ENCODE data around the gene TSPYL2.

Gene TSPYL2

GRCh38 chrX:53128097-53128749, 46.1 kb downstream of the TSPYL2 start:
- H3K4me3 Mint-ChIP-seq = no peak overlapping the region
- peaks cover 10% of the 10 kb centered on the region for H3K4me1 Mint-ChIP-seq (ENCODE audit: low read depth)
- no peak overlapping the region for H3K27ac Mint-ChIP-seq
- H3K27me3 Mint-ChIP-seq = no peaks in the 10 kb centered on the region
- peaks cover 15% of the 10 kb centered on the region for H3K36me3 Mint-ChIP-seq (ENCODE audit: low read depth)
- H3K9me3 Mint-ChIP-seq = no peaks in the 10 kb centered on the region

DNA sequence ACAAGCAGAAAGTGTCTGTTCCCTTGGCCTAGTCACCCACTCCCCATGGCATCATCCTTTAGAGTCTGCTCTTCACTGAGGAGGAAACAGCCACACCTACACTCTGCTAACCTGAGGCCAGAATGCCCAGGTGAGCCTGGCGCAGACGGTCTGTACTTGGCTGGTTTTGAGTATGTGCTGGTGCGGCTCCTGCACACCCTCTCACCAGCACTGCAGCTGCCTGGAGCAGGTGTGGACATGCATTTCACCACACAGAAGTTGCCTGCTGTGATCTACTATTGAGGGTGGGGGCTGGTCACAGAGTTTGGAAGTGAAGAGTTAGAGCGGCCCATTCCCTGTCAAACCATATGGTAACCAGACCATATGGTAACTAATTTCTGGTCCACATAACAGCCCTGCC, 51.2 kb downstream of the TSPYL2 start:
- Mint-ChIP-seq H3K4me3 (no peak overlapping the region), H3K27ac (no peak overlapping the region), H3K9me3 (no peaks in the 10 kb centered on the region), H3K27me3 (no peaks in the 10 kb centered on the region), H3K4me1 (ENCODE audit: low read depth) (no peaks in the 10 kb centered on the region), H3K36me3 (ENCODE audit: low read depth) (no peaks in the 10 kb centered on the region)

DNA sequence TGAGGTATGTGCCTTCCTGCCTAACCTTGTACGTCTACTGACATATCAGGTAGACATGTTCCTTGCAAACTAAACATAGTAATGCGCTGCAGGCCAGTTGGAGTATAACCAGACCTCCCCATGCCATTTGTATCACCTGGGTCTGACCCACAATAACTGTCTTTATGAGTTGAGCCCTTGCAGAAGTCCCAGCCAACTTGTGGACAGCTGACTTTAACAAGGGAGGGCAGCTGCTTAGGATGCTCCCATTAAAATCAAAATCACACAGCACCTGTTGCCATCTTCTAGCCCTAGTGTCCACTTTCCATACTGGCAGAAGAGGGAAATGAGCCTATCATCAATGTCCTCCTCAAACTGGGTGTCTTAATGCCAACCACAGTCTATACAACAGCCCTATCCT, 53.4 kb downstream of the TSPYL2 start:
- Mint-ChIP-seq H3K9me3 (no peaks in the 10 kb centered on the region), H3K4me1 (ENCODE audit: low read depth) (no peaks in the 10 kb centered on the region), H3K4me3 (no peak overlapping the region), H3K27me3 (no peaks in the 10 kb centered on the region), H3K36me3 (ENCODE audit: low read depth) (no peaks in the 10 kb centered on the region), H3K27ac (no peak overlapping the region)

Data from stimulated activated naive CD8-positive, alpha-beta T cell treated with anti-CD3 and anti-CD28 coated beads, Interleukin-15, Interleukin-2, amounts not matched to agents 100 ng/mL and 50 ng/mL, for 24 hours (primary cell).